Stimulated activated naive CD8-positive, alpha-beta T cell treated with anti-CD3 and anti-CD28 coated beads, Interleukin-15, Interleukin-2, amounts not matched to agents 100 ng/mL and 50 ng/mL, for 24 hours (primary cell): ENCODE results near the gene CCDC3.
"Not testable (repeated sequence)": the region's sequence is repeated elsewhere in the genome, so short reads cannot be mapped to it uniquely, and the experiment has no call there.

Source experiments
- H3K27ac Mint-ChIP-seq: one replicate; pipeline ENCODE4 v1.8.0; 2021; ENCODE audit warnings: mild to moderate bottlenecking, mixed read lengths
- H3K27me3 Mint-ChIP-seq: one replicate; pipeline ENCODE4 v1.8.0; 2021; ENCODE audit warnings: mixed read lengths
- H3K36me3 Mint-ChIP-seq: one replicate; pipeline ENCODE4 v1.8.0; 2021; ENCODE audit warnings: low read depth, mixed read lengths
- H3K4me1 Mint-ChIP-seq: one replicate; pipeline ENCODE4 v1.8.0; 2021; ENCODE audit warnings: low read depth, mixed read lengths
- H3K4me3 Mint-ChIP-seq: one replicate; pipeline ENCODE4 v1.8.0; 2021; ENCODE audit warnings: mild to moderate bottlenecking, mixed read lengths
- H3K9me3 Mint-ChIP-seq: one replicate; pipeline ENCODE4 v1.8.0; 2021; ENCODE audit warnings: mixed read lengths

CCDC3 gene

GRCh38 chr10:12884851-12885250 is 116.7 kb downstream of the CCDC3 start:
- Mint-ChIP-seq H3K27me3 (peaks cover 18% of the 10 kb centered on the region), H3K27ac (no peak overlapping the region), H3K36me3 (no peaks in the 10 kb centered on the region), H3K9me3 (no peaks in the 10 kb centered on the region), H3K4me1 (no peaks in the 10 kb centered on the region), H3K4me3 (no peak overlapping the region)

GRCh38 chr10:12880423-12880822 is 121.1 kb downstream of the CCDC3 start:
- Mint-ChIP-seq H3K36me3 (no peaks in the 10 kb centered on the region), H3K9me3 (no peaks in the 10 kb centered on the region), H3K4me1 (no peaks in the 10 kb centered on the region), H3K27ac (no peak overlapping the region), H3K27me3 (peaks cover 18% of the 10 kb centered on the region), H3K4me3 (no peak overlapping the region)

- Mint-ChIP-seq H3K4me3 (no peak overlapping the region), H3K27ac (no peak overlapping the region), H3K36me3 (no peaks in the 10 kb centered on the region), H3K27me3 (peaks cover 6% of the 10 kb centered on the region), H3K4me1 (no peaks in the 10 kb centered on the region), H3K9me3 (no peaks in the 10 kb centered on the region)
Observed at GRCh38 chr10:12877150-12877549, 124.4 kb downstream of the CCDC3 start.

- H3K4me1 Mint-ChIP-seq, result no peaks in the 10 kb centered on the region
- H3K27me3 Mint-ChIP-seq, result peaks cover 4% of the 10 kb centered on the region
- no peak overlapping the region for H3K4me3 Mint-ChIP-seq
- no peaks in the 10 kb centered on the region for H3K9me3 Mint-ChIP-seq
- H3K27ac Mint-ChIP-seq, result no peak overlapping the region
- no peaks in the 10 kb centered on the region for H3K36me3 Mint-ChIP-seq
Observed at GRCh38 chr10:12876266-12876665, 125.2 kb downstream of the CCDC3 start.

GRCh38 chr10:12875100-12875499 is 126.4 kb downstream of the CCDC3 start:
- Mint-ChIP-seq H3K4me1 (no peaks in the 10 kb centered on the region), H3K27ac (no peak overlapping the region), H3K4me3 (no peak overlapping the region), H3K27me3 (peaks cover 7% of the 10 kb centered on the region), H3K36me3 (no peaks in the 10 kb centered on the region), H3K9me3 (no peaks in the 10 kb centered on the region)

GRCh38 chr10:12874501-12874900 is 127.0 kb downstream of the CCDC3 start:
- Mint-ChIP-seq H3K4me1 (no peaks in the 10 kb centered on the region), H3K27me3 (peaks cover 7% of the 10 kb centered on the region), H3K9me3 (no peaks in the 10 kb centered on the region), H3K4me3 (no peak overlapping the region), H3K36me3 (no peaks in the 10 kb centered on the region), H3K27ac (no peak overlapping the region)

- H3K27me3 Mint-ChIP-seq, result peaks cover 7% of the 10 kb centered on the region
Observed at GRCh38 chr10:12873172-12873571, 128.3 kb downstream of the CCDC3 start.

GRCh38 chr10:12872577-12872976 is 128.9 kb downstream of the CCDC3 start:
- H3K4me1 Mint-ChIP-seq, result no peaks in the 10 kb centered on the region
- no peak overlapping the region for H3K27ac Mint-ChIP-seq
- H3K27me3 Mint-ChIP-seq, result peaks cover 7% of the 10 kb centered on the region
- no peaks in the 10 kb centered on the region for H3K36me3 Mint-ChIP-seq
- no peak overlapping the region for H3K4me3 Mint-ChIP-seq
- H3K9me3 Mint-ChIP-seq, result no peaks in the 10 kb centered on the region

More at GRCh38 chr10:12873172-12873571, 128.3 kb downstream of the CCDC3 start:
- no peaks in the 10 kb centered on the region for H3K4me1 Mint-ChIP-seq
- H3K27ac Mint-ChIP-seq, result no peak overlapping the region
- no peak overlapping the region for H3K4me3 Mint-ChIP-seq
- H3K36me3 Mint-ChIP-seq, result no peaks in the 10 kb centered on the region
- H3K9me3 Mint-ChIP-seq, result no peaks in the 10 kb centered on the region

GRCh38 chr10:12869427-12869826 is 132.1 kb downstream of the CCDC3 start:
- Mint-ChIP-seq H3K4me3 (no peak overlapping the region), H3K4me1 (no peaks in the 10 kb centered on the region), H3K36me3 (no peaks in the 10 kb centered on the region), H3K27me3 (peaks cover 6% of the 10 kb centered on the region), H3K27ac (no peak overlapping the region), H3K9me3 (no peaks in the 10 kb centered on the region)

- Mint-ChIP-seq H3K4me1 (no peaks in the 10 kb centered on the region), H3K36me3 (no peaks in the 10 kb centered on the region), H3K27ac (no peak overlapping the region), H3K9me3 (no peaks in the 10 kb centered on the region), H3K27me3 (peaks cover 4% of the 10 kb centered on the region), H3K4me3 (no peak overlapping the region)
Observed at GRCh38 chr10:12868229-12868628, 133.3 kb downstream of the CCDC3 start.

GRCh38 chr10:12865515-12865914 is 136.0 kb downstream of the CCDC3 start:
- not testable (repeated sequence) for H3K9me3 Mint-ChIP-seq, H3K27ac Mint-ChIP-seq, H3K27me3 Mint-ChIP-seq, H3K4me3 Mint-ChIP-seq, H3K4me1 Mint-ChIP-seq, H3K36me3 Mint-ChIP-seq

- Mint-ChIP-seq H3K4me3 (no peak overlapping the region), H3K36me3 (no peaks in the 10 kb centered on the region), H3K27ac (no peak overlapping the region), H3K9me3 (no peaks in the 10 kb centered on the region), H3K27me3 (no peaks in the 10 kb centered on the region), H3K4me1 (no peaks in the 10 kb centered on the region)
Observed at GRCh38 chr10:12862459-12862858, 139.1 kb downstream of the CCDC3 start.

- Mint-ChIP-seq H3K4me3 (no peak overlapping the region), H3K27me3 (peaks cover 14% of the 10 kb centered on the region), H3K27ac (no peak overlapping the region), H3K36me3 (no peaks in the 10 kb centered on the region), H3K4me1 (peaks cover under 1% of the 10 kb centered on the region), H3K9me3 (no peaks in the 10 kb centered on the region)
Observed at GRCh38 chr10:12854988-12855387, 146.5 kb downstream of the CCDC3 start.

GRCh38 chr10:12852687-12853086 is 148.8 kb downstream of the CCDC3 start:
- Mint-ChIP-seq H3K9me3 (no peaks in the 10 kb centered on the region), H3K27me3 (peaks cover 28% of the 10 kb centered on the region), H3K4me3 (no peak overlapping the region), H3K27ac (no peak overlapping the region), H3K4me1 (peaks cover 7% of the 10 kb centered on the region), H3K36me3 (no peaks in the 10 kb centered on the region)

- peaks cover 7% of the 10 kb centered on the region for H3K4me1 Mint-ChIP-seq
- no peak overlapping the region for H3K4me3 Mint-ChIP-seq
- no peaks in the 10 kb centered on the region for H3K36me3 Mint-ChIP-seq
- no peak overlapping the region for H3K27ac Mint-ChIP-seq
- no peaks in the 10 kb centered on the region for H3K9me3 Mint-ChIP-seq
- H3K27me3 Mint-ChIP-seq, result peaks cover 29% of the 10 kb centered on the region
Observed at GRCh38 chr10:12849319-12850181, 152.0 kb downstream of the CCDC3 start.
